Astrocyte (in vitro differentiated cells and primary cell): Measurements from ENCODE around the gene ASPHD2. TPM values are rescaled to one million over a fixed set of nuclear protein-coding genes. Genes with fewer than 3 reads are reported as not detected.

Source experiments
- DNase-seq: peaks from one replicate; pipeline ENCODE4 v3.0.0-alpha.2; 2010; ENCODE audit warnings: low read depth
- FAIRE-seq: peaks from 2 replicates; lab custom pipeline; 2011; peaks lifted over from hg19 to GRCh38; lab: Jason Lieb, UNC
- H2AFZ ChIP-seq: 2 replicates; pipeline ENCODE4 v1.6.0; 2012; ENCODE audit warnings: low read depth, low read length, inconsistent platforms
- H3K27ac ChIP-seq: 2 replicates; pipeline ENCODE4 v1.5.1; 2011; ENCODE audit warnings: low read depth, low read length, inconsistent platforms
- H3K27me3 ChIP-seq: 2 replicates; pipeline ENCODE4 v1.6.0; 2011; ENCODE audit warnings: low read length, inconsistent platforms; ENCODE audit not compliant: insufficient read depth
- H3K36me3 ChIP-seq: 2 replicates; pipeline ENCODE4 v1.5.1; 2011; ENCODE audit warnings: low read length, inconsistent platforms; ENCODE audit not compliant: insufficient read depth
- H3K4me1 ChIP-seq: 2 replicates; pipeline ENCODE4 v1.5.1; 2011; ENCODE audit warnings: low read length, inconsistent platforms; ENCODE audit not compliant: insufficient read depth
- H3K4me2 ChIP-seq: 2 replicates; pipeline ENCODE4 v1.6.0; 2012; ENCODE audit warnings: low read length, inconsistent platforms
- H3K4me3 ChIP-seq: 2 replicates; pipeline ENCODE4 v1.5.1; 2011; ENCODE audit warnings: low read depth, mild to moderate bottlenecking, low read length, inconsistent platforms; ENCODE audit not compliant: insufficient read depth
- H3K79me2 ChIP-seq: 2 replicates; pipeline ENCODE4 v1.6.0; 2012; ENCODE audit warnings: mild to moderate bottlenecking, low read length, inconsistent platforms; ENCODE audit not compliant: insufficient read depth
- H3K9ac ChIP-seq: 2 replicates; pipeline ENCODE4 v1.6.0; 2012; ENCODE audit warnings: mild to moderate bottlenecking, low read length, inconsistent platforms
- H3K9me3 ChIP-seq: 2 replicates; pipeline ENCODE4 v1.5.1; 2012; ENCODE audit warnings: low read depth, mild to moderate bottlenecking, low read length, inconsistent platforms; ENCODE audit not compliant: insufficient read depth
- H4K20me1 ChIP-seq: 2 replicates; pipeline ENCODE4 v1.6.0; 2012; ENCODE audit warnings: low read length, inconsistent platforms; ENCODE audit not compliant: insufficient read depth
- H3K27ac Mint-ChIP-seq: one replicate; pipeline ENCODE4 v1.8.0; 2021; ENCODE audit warnings: mild to moderate bottlenecking, mixed read lengths; ENCODE audit not compliant: unreplicated experiment
- H3K27me3 Mint-ChIP-seq: one replicate; pipeline ENCODE4 v1.8.0; 2021; ENCODE audit warnings: low read depth, mixed read lengths; ENCODE audit not compliant: unreplicated experiment
- H3K36me3 Mint-ChIP-seq: one replicate; pipeline ENCODE4 v1.8.0; 2021; ENCODE audit warnings: low read depth, mixed read lengths; ENCODE audit not compliant: unreplicated experiment
- H3K4me1 Mint-ChIP-seq: one replicate; pipeline ENCODE4 v1.8.0; 2021; ENCODE audit warnings: low read depth, mixed read lengths; ENCODE audit not compliant: unreplicated experiment
- H3K4me3 Mint-ChIP-seq: one replicate; pipeline ENCODE4 v1.8.0; 2021; ENCODE audit warnings: mild to moderate bottlenecking, moderate library complexity, mixed read lengths; ENCODE audit not compliant: unreplicated experiment
- H3K9me3 Mint-ChIP-seq: one replicate; pipeline ENCODE4 v1.8.0; 2021; ENCODE audit warnings: mild to moderate bottlenecking, mixed read lengths; ENCODE audit not compliant: unreplicated experiment
- EZH2 ChIP-seq: IDR thresholded peaks from 2 replicates; pipeline ENCODE4 v1.6.1; 2012; ENCODE audit warnings: mild to moderate bottlenecking, low read length, inconsistent platforms; ENCODE audit not compliant: insufficient read depth
- total RNA-seq: library from RNA; stranded (reverse); gene quantifications from 2 replicates; pipeline ENCODE4 v1.2.1, GENCODE V29; 2021
- TF ChIP-seq, protein P1 (sequence below): IDR thresholded peaks from 2 replicates; pipeline ENCODE4 v1.5.1; 2011; ENCODE audit warnings: low read depth, mild to moderate bottlenecking, inconsistent platforms, low read length, moderate library complexity; ENCODE audit not compliant: insufficient read depth

The ASPHD2 gene
- total RNA-seq, 1 donor from 2014 or later, result 11.7 TPM

DNA sequence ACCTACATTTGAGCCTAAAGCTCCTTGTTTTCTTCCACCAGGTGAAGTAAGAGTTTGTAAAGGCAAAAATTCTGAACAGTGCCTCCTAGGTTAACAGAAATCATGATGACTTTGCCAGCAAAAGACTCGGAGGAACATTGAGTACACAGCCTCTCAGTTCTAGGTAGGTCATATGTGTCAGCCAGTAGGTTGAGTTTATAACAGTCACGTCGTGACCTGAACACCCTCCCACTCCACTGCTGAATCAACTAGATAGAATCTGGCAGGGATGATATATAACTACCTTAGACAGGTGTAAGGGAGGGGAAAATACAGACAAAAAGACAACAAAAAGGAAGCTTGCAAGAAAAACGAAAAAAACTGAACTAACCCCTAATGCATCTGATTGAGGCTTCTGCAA, 12.8 kb upstream of the ASPHD2 start:
- Histone ChIP-seq H3K9ac (no peak overlapping the region), H3K4me2 (no peak overlapping the region), H3K4me3 (no peak overlapping the region), H3K9me3 (no peaks in the 10 kb centered on the region), H3K27me3 (peaks cover 42% of the 10 kb centered on the region), H2AFZ (no peak overlapping the region), H3K4me1 (peaks cover 10% of the 10 kb centered on the region), H3K36me3 (no peaks in the 10 kb centered on the region), H4K20me1 (no peaks in the 10 kb centered on the region), H3K27ac (no peak overlapping the region), H3K79me2 (no peaks in the 10 kb centered on the region)
- FAIRE-seq, result no peak
- H3K9me3 Mint-ChIP-seq, result no peaks in the 10 kb centered on the region
- no peak overlapping the region for H3K4me3 Mint-ChIP-seq
- TF ChIP-seq, protein P1, sequence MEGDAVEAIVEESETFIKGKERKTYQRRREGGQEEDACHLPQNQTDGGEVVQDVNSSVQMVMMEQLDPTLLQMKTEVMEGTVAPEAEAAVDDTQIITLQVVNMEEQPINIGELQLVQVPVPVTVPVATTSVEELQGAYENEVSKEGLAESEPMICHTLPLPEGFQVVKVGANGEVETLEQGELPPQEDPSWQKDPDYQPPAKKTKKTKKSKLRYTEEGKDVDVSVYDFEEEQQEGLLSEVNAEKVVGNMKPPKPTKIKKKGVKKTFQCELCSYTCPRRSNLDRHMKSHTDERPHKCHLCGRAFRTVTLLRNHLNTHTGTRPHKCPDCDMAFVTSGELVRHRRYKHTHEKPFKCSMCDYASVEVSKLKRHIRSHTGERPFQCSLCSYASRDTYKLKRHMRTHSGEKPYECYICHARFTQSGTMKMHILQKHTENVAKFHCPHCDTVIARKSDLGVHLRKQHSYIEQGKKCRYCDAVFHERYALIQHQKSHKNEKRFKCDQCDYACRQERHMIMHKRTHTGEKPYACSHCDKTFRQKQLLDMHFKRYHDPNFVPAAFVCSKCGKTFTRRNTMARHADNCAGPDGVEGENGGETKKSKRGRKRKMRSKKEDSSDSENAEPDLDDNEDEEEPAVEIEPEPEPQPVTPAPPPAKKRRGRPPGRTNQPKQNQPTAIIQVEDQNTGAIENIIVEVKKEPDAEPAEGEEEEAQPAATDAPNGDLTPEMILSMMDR, result no peak
- TF ChIP-seq EZH2, result no peak
- no peaks in the 10 kb centered on the region for H3K27me3 Mint-ChIP-seq
- H3K36me3 Mint-ChIP-seq, result no peaks in the 10 kb centered on the region
- H3K4me1 Mint-ChIP-seq, result peaks cover 23% of the 10 kb centered on the region
- DNase-seq, result no peak
- no peak overlapping the region for H3K27ac Mint-ChIP-seq

DNA sequence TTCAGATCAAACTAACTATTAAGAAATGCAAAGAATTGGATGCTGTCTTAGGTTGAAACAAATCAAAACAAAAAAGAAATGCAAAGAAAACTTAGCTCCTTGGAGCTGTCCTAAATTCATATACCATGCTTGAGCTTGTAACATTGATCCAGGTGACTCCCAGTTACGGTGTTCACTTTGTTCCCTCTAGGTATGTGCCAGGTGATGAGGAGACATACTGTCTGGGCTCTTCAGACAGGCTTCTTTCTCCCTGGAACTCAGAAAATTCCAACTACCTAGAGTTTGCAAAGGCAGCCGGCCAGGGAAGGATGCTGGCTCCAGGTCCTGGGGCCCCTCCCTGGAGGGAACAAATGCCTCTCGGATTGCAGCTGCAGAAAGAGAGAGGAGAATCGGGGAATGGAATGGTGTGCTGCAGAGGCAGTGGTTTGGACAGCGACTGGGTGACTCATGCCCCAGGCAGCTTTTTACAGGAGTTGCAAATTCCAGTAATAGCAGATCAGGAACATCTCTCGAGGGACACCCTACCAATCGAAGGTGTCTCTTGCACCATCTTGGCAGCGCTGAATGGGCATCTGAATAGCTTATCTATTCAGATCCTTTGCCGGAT, 12.3 kb upstream of the ASPHD2 start:
- Histone ChIP-seq H2AFZ (no peak overlapping the region), H3K36me3 (no peaks in the 10 kb centered on the region), H3K79me2 (no peaks in the 10 kb centered on the region), H3K4me3 (no peak overlapping the region), H3K4me1 (peaks cover 10% of the 10 kb centered on the region), H3K27ac (no peak overlapping the region), H4K20me1 (no peaks in the 10 kb centered on the region), H3K4me2 (peak overlapping the region; percentile 33), H3K9me3 (no peaks in the 10 kb centered on the region), H3K27me3 (peaks cover 36% of the 10 kb centered on the region), H3K9ac (no peak overlapping the region)
- peaks cover 23% of the 10 kb centered on the region for H3K4me1 Mint-ChIP-seq
- no peaks in the 10 kb centered on the region for H3K36me3 Mint-ChIP-seq
- TF ChIP-seq EZH2, result no peak
- TF ChIP-seq, protein P1, result no peak
- H3K9me3 Mint-ChIP-seq, result no peaks in the 10 kb centered on the region
- no peak overlapping the region for H3K4me3 Mint-ChIP-seq
- H3K27me3 Mint-ChIP-seq, result no peaks in the 10 kb centered on the region
- H3K27ac Mint-ChIP-seq, result peak overlapping the region; percentile 92
- peak; percentile 95 for FAIRE-seq
- DNase-seq, result peak; percentile 84

DNA sequence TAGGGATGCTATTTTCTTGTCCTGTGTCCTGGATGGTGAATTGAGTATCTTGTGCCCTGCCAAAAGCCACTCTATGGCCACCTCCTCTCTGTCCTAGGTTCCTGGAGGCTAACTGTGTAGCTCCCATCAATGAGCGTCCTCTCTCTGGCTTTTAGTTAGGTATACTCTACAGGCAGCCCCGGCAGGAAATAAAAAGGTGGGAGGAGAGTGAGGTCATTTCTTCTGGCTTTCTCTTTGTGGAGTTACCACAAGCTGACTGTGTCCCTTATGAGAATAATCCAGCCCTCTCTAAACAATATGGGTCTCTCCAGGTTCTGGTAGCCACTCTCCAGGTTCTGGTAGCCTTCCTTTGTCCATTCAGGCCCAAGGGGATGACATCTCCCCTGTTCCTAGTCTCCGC, 11.7 kb upstream of the ASPHD2 start:
- Histone ChIP-seq H3K27ac (no peak overlapping the region), H3K4me1 (peaks cover 10% of the 10 kb centered on the region), H2AFZ (no peak overlapping the region), H3K79me2 (no peaks in the 10 kb centered on the region), H3K36me3 (no peaks in the 10 kb centered on the region), H3K27me3 (peaks cover 31% of the 10 kb centered on the region), H3K4me2 (peak overlapping the region; percentile 33), H3K9me3 (peaks cover under 1% of the 10 kb centered on the region), H3K4me3 (no peak overlapping the region), H3K9ac (no peak overlapping the region), H4K20me1 (no peaks in the 10 kb centered on the region)
- DNase-seq, result no peak
- Mint-ChIP-seq H3K9me3 (no peaks in the 10 kb centered on the region), H3K27me3 (no peaks in the 10 kb centered on the region), H3K36me3 (no peaks in the 10 kb centered on the region), H3K4me3 (peak overlapping the region; percentile 30), H3K4me1 (peaks cover 23% of the 10 kb centered on the region), H3K27ac (peak overlapping the region; percentile 92)
- no peak for FAIRE-seq
- TF ChIP-seq EZH2, result no peak
- TF ChIP-seq, protein P1, result no peak
